NCI-H345 (cell line): ENCODE results near the gene ARHGDIG.
"Not testable (repeated sequence)": the region's sequence is repeated elsewhere in the genome, so short reads cannot be mapped to it uniquely, and the experiment has no call there.

Experiments used
- DNase-seq: peaks from one replicate; lab custom pipeline; 2025; lab: John Stamatoyannopoulos, UW

ARHGDIG gene

DNA sequence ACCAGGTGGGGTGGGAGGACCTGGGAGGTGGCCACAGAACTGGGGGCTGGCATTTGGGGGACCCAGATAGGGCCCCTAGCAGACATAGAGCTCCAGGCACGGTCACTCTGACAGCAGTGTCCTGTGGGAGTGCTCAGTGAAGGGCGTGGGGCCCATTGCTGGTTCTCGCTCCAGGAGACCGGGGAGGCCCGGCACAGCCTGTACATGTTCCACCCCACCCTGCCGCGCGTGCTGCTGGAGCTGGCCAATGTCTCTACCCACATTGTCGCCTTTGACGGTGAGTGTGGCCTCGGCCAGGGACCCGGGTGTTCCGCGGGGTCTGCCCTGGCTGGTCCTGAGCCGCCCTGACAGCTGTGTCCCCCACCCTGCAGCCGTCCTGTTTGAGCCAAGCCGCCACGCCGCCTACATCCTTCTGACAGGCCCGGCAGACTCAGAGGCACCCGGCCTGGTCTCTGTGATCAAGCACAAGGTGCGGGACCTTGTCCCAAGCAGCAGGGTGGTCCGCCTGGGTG is 15.9 kb upstream of the ARHGDIG start:
- DNase-seq = no peak

DNA sequence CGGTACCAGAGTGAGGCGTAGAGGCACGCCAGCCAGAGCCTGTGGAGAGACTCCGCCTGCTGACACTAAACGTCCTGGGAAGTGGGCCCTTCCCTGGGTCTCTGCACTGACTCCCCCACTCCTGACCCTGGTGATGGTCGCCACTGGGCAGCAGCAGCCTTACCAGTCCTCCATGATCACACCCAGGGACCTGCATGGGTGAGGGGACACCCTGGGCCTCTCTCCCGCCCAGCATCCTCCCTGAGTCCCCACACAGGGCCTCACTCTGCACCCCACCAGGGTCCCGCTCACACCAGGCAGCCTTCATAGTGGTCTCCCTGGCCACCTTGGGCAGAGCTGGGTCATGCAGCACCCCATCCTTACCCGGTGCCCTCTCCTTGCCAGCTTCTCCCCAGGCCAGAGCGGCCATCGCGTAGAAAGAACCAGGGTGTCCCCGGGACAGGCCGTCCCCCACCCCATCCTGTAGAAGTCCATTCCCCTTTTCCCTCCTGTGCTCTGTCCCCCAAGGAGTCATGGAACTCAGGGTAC is 15.3 kb upstream of the ARHGDIG start:
- DNase-seq = no peak

DNA sequence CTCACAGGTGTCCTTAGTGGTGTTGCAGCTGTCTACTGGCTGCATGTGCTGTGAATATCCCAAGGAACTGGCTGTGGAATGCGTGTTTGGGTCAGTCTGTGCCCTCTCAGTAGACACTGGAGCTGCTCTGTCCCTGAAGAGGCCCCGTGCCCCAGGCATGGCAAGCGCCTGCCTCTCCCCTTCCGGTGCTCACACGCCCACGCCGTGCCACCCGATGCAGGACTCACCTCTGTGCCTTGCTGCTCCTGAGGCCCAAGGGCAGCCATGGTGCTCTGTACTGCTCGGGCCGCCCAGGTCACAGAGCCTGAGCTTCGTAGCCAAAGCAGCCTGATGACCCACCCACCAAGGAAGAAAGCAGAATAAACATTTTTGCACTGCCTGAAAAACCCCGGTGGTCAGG is 14.7 kb upstream of the ARHGDIG start:
- DNase-seq = no peak

DNA sequence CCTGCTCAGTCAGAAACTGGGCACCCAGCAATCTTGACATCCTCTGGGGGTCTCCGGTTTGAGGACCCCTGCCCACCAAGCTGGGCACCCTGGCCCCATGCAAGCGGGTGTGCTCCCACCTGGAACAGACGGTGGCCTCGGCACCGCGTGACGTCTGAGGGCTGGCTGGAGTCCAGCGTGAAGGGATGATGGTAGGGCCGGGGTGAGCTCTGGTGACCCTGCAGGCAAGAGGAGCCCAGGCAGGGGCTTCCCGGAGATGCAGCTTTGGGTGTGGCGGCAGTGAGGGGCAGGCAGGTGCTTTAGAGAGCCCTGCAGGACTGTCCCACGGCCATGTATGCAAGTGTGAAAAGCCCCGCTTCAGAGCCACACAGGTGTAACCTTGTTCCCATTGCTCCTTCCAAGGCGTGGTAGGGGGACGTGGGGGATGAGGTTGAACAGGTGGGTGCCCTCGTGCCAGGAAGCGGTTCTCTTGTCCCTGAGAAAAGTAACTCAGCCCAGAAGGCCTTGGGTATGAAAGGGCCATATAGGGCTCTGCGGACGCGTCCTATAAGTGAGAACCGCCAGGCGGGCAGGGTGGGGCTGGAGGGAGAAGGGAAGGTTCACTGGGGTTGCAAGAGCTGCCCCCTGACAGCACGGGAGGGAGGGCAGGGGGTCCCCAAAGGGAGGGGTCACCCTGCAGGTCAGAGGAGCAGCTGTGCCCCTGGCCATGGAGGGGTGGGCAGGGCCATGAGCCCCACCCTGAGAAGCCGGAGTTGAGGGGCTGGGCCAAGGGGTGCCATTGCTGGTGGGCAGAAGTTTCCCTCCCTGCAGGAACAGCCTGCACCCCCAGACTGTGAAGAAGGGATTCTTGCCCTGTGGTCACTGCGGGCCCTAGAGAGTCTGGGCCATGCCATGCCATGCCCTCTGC is 13.9 kb upstream of the ARHGDIG start:
- DNase-seq = no peak

DNA sequence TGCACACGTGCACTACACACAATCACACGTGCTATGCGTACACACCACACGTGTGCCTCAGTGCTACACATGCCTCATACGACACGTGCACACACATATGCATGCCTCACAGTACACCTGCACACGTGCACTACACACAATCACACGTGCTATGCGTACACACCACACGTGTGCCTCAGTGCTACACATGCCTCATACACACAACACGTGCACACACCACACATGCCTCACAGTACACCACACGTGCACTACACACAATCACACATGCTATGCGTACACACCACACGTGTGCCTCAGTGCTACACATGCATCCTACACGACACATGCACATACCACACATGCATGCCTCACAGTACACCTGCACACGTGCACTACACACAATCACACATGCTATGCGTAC is 12.8 kb upstream of the ARHGDIG start:
- not testable (repeated sequence) for DNase-seq

DNA sequence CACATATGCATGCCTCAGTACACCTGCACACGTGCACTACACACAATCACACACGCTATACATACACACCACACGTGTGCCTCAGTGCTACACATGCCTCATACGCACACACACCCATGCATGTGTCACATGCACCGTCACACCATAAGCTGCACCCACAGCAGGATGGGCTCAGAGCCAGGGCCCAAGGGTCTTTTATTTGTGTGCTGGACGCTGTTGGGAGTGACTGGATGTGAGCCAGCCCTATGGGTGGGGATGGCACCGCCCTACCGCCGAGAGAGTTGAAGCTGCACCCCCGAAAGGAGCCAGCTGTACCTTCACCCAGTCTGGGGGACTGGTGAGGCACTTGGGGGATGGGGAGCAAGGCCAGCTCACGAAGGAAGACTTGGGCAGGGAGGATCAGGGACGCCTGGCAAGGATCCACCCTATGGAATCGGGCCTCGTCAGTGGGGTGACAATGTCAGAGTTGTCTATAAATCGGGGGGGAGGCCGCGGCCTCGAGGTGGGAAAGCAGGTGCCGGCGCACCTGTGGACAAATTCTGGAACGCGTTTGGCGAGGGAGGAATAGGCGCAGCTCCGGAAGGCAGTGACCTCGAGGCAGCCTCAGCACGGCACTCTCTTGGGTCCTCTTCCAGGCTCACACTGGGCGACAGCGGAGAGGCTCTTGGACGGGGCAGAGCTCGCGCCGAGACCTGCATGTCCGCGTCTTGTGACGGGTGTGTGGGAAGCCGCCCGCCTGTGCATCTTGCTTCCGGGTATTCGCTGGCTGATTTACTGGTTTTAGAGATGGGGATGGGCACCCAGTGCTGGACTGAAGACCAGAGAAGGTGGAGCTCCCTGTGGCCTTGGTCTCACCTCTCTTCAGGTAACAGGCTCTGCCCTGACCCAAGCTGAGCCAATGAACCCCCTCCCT is 12.0 kb upstream of the ARHGDIG start:
- DNase-seq = peak; percentile 55

DNA sequence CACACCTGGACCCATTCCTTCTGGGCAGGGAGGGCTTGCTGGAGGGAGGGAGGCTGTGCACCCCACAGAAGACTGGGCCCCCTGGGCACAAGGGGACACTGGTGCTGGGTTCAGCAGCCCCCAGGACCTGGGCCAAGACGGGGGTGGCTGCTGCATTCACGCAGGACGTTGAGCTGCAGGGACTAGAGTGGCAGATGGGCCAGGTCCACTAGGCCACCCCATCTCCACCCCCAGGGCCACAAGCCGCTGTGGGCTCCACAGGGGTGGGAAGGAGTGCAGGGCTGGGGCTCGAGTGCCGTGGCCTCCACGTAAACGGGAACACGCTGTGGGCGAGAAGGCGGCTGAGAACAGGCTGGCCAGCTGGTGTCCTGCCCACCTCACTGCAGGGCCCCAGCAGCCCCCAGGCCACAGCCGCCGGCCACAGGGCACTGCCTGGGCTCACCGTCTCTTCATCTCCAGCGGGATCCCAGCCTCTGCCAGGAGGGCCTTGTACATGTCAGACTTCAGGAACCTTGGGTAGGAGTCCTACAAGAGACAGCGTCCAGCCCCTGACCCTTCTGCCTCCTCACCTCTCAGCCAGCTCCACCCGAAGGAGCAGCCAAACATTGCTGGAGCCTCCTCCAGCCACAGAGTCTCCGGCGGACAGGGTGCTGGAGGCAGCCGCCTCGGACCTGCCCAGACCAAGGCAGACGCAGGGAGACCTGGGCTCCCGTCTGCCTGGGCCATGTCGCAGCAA is 11.2 kb upstream of the ARHGDIG start:
- DNase-seq = no peak

DNA sequence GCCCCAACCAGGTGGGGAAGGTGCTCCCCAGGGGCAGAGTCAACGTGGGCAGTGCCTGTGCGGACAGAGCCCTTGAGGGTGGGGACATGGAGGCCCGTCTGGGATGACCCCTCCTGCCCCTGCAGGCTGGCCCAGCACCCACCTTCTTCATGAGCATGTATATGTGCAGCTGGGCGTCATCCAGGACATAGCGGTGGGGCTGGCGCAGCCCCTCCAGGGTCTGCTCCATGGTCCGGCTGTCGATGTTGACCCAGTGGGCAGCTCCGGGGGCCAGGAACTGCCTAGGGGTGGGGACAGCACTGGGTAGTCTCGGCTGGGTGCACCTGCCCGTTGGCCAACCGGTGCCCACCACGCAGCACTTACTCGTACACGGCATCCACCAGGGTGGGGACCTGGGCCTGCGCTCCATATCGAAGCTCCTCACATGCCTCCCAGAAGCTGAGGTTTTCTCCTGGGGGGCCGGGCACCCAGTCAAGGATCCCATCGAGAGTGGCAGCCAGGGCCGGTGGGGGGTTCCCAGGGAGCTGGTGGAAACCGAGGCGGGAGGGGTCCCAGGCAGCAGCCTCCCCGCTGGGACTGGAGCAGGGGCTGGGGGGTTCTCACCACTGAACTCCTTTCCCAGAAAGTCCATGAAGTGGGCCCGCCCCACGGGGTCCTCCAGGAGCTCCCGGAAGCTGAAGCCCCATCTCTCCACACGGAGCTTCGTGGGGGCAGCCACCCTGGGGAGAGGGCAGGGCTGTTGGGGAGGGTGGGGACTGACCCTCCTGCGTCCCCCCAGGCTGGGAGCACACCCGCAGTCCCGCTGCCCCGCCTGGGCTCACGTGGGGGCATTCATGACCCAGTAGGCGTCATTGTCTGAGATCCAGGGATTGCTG is 9.8 kb upstream of the ARHGDIG start:
- no peak for DNase-seq

DNA sequence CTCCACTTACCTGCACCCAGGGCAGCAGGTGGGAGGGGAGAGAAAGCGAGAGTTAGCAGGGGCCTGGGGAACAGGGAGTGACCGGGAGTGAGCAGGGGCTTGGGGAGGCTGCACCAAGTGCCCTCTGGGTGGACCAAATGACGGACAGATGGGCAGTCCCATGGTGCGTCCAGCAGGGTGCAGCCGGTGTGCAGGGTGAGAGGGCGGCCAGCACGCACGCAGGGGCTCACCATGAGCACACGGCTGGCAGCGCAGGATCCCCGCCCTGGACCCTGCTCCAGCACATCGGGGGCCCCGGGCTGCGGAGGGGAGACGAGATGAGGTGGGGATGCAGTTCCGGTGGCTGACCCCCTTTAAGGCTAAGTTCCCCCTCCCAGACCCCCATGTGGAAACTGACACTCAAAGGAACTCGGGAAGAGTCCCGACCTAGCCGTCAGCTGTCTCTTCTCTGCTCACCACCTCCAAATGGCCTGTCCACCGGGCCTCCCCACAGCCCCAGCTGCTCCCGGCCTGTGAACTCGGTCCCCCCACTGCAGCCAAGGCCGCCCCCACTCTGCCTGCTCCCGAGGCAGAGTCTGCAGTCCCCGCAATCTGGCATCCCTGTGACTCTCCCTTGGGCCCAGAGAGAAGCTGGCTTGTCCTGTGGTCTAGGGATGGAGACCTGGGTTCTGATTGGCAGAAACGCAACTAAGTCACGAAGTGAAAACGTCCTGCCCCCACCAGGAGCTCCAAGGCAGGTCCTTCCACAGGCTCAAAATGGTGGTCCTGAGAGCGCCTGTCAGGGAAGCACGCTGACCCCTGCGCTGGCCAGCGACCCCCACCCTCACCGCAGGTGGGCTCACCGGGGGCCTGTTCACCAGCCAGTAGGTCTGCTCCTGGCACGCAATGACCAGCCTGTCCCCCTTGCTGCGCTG is 7.5 kb upstream of the ARHGDIG start:
- DNase-seq = no peak

DNA sequence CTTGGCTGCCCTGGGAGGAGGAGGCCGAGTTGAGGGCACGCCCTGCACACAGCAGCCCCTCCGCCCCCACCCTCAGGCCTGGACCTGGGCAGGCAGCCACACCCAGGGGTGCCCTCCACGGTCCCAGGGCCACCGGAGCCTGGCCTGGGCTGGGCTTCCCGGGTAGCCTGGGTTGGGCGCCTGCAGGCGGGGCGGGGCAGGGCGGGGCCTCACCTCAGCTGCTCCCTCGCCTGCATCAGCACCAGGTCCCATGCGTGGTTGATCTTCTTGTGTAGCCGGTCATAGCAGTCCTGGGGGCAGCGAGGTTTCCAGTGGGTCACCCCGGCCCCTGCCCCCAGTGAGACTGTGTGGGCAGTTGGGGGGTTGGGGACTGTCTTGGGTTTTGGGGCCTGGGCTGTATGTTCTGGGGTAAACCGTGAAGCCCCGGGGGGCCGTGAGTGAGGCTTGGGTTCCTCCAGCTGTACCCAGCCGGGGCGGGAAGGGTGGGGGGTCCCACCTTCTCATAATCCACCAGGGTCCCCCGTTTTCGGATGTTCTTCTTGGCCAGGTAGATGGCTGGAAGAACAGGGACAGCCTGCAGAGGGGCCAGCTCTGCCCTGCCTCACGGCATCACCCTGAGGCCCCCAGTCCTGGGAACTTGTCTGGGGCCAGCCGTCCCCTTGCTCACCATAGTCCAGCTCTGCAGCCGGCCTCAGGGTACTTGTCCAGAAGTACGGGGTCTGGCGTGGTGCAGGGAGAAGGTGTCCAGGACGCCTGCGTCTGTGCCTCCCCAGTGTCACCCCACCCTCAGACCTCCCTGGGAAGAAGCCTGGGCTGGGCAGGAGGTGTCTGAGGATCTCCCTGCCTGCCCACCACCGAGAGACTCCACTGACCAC is 6.6 kb upstream of the ARHGDIG start:
- DNase-seq = no peak

DNA sequence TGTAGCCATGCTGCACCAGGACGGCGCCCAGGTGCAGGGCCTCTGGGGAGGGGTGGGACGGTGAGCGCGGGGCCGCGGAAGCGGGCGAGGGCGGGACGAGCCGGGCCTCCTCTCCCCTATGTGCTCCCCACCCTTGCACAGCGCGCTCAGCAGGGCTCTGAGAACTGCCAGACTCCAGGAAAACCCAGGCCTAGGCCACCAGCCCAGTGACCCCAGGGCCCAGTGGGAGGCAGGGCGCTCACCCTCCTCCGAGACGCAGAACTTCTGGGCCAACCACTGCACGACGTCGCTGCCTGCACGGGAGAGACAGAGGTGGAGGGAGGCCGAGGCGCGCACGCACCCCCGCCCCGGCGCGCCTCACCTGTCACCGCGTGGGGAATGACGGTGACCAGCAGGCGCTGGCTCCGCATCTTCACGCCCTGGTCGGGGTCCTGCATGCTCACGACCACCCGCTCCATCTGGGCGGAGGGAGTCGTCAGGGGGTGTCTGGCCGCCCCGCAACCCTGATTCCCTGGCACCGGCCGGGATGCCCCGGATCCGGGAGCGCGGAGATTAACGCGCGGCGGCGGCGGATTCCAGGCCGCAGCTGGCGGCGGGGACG is 5.2 kb upstream of the ARHGDIG start:
- DNase-seq = no peak

DNA sequence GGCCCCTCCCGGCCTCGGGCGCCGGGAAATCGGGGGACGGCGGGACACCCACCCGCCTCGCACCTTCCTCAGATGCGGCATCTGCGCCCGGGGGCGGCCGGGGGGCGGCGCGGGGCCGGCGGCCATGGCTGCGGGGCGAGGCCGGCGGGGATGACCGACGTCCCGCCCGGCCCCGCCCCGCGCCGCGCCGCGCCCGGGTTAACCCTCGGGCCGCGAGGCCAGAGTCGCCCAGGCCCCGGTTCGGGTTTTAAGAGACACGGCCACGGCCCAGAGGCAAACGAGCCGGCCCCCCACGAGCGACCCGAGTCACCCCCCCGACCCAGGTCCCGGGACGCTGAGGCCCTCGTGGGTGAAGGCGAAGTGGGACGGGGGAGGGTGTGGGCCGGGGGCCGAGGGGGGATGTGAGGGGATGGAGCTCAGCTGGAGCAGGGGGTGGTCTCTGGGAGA is 4.6 kb upstream of the ARHGDIG start, which contains the start of gene RGS11:
TSS of gene RGS11 (minus strand) at position 159 of the 447 bp plus-strand sequence. CDS start at position 126, 33 bp downstream.
- DNase-seq = no peak

DNA sequence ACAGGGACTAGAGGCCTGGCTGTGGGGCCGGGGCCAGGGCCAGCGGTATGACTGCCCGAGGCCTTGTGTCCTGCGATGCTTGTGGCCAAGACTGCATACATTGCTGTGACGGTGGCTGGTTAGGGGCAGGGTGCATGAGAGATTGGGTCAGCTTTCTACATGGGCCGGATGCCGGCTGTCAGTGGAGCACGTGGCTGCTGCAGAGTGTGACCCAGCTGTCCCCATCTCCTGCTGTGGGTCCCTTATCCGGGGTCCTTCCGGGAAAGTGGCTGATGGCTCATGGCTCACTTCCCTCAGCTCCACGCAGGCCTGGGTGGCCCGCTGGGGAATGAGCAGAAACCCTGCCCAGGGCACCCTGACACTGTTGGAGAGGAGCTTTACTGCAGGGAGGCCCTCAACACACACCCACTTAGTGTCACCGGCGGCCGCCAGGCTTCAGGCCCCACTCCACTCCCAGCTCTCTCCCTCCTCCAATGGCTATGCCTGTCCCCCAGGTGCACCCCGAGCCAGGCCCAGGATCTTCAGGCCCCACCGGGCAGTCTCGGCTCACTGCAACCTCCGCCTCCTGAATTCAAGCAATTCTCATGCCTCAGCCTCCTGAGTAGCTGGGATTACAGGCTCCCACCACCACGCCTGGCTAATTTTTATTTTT is 3.8 kb upstream of the ARHGDIG start:
- DNase-seq = no peak

DNA sequence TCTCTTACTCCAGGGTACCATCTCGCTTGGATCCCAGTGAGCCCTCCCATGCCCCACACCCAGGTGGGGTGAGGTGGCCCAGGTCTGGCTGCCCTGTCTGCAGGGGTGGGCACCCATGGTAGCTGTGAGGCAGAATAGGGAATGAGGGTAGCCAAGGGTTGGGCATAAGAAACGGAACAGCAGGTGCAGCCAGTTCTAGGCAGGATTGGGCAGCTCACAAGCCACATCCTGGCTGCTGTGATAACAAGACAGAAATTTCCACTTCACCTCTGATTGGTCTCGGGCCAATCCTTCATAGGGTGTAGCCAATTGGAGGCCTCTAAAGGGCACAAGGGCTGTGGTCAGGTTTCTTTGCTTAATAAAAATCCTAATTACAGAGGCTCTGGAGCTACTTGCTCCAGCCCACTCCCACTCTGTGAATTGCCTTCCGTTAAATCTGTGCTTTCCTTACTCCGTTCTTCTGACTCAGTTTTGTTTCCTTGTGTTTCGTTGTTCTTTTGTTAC is 1.5 kb upstream of the ARHGDIG start:
- DNase-seq = peak; percentile 46

DNA sequence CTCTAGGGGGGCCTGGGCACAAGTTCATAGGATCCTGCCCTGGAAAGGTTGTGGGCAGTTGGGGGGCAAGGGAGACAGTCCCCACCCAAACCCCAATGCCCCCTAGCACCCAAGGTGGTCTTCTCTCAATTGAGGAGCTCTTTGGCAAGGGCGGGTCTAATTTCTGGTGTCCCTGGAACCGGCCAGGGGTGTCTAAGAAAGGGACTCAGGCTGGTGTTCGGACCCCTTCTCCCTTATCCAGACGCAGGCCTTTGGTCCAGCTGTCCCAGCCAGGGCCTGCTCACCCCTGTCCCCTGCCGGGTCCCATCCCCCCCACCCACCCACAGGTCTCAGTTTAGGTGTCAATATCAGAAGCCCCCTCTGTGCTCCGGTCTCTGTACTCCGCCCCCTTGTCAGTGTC is 860 bp upstream of the ARHGDIG start:
- DNase-seq = no peak

DNA sequence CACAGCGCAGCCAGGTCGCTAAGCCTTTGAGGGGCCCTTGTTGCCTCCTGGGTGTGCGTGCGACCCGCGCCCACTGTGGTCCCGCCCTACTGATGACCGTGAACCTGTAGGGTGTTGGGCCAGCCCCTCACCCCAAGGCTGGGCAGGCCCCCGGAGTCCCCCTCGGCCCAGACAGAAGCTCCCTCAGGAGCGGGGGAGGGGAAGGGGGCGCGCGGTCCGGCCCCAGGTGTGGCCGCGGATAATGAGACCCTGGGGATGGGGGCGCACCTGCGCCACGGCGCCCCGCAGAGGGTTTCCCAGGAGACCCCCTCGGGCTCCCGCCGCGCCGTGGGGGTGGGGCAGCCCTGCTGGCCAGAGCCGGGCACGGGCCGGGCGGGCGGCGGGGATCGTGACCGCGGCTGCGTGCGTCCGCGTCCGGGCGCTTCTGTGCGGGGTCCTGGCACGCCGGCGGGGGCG is 358 bp upstream of the ARHGDIG start:
- DNase-seq = no peak

DNA sequence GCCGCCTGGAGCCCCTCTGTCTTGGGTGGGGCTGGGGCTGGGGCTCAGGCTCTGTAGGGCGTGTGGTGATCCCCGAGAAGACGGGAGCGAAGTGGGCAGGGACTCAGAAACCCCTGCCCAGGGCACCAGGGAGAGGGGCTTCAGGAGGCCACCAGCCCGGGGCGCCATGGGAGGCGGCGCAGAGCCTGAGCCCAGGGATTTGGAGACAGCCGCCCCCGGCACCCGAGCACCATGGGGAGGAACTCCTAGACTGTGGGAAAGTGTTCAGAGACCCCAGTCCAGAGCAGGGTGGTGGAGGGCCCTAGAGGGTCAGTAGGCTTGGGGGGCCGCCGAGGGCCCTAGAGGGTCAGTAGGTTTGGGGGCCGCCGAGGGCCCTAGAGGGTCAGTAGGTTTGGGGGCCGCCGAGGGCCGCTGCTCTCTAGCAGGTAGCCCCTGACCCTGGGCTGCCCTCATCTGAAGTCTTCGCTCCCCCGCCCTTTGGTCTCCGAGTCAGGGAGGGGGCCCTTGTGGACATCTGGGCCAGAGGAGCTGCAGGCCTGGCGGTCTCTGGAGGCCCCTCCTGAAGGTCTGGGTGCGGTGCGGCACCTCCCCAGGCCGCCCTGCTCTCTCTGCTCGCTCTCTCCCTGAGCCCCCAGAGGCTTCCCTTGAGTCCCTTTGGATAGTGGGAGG is 734 bp downstream of the ARHGDIG start:
- no peak for DNase-seq
